ENCODE data around the gene MARCHF10. TPM values are rescaled to one million over a fixed set of nuclear protein-coding genes. Genes with fewer than 3 reads are reported as not detected.
A peak's percentile ranks its signal among the peaks of the same experiment; 100 is the strongest.

The MARCHF10 gene
- total RNA-seq, 1 donor from 2014 or later = 0.51 TPM

DNA sequence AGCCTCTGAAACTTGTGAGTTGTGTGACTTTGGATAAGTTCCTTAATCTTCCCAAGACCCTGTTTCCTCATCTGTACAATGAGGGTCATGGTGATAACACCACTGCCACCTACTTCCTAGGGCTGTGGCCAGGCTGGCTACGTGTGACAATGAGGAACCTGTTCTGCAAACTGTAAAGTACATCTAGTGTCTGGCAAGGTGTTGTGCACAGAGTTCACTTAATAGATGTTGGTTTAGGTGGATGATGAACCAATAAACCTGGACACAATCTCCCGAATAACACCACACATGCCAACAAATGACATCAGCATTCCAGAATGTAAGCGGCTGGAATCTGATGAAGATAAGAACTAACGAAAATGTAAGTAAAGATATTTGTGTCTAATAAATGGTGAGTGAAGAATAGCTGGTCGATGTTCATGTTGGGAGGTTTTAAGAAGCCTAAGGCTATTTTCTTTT is 82.3 kb downstream of the MARCHF10 start:
- H3K9me3 Mint-ChIP-seq = peaks cover 5% of the 10 kb centered on the region
- no peak overlapping the region for H3K4me3 Mint-ChIP-seq
- H3K4me2 ChIP-seq = no peak overlapping the region

DNA sequence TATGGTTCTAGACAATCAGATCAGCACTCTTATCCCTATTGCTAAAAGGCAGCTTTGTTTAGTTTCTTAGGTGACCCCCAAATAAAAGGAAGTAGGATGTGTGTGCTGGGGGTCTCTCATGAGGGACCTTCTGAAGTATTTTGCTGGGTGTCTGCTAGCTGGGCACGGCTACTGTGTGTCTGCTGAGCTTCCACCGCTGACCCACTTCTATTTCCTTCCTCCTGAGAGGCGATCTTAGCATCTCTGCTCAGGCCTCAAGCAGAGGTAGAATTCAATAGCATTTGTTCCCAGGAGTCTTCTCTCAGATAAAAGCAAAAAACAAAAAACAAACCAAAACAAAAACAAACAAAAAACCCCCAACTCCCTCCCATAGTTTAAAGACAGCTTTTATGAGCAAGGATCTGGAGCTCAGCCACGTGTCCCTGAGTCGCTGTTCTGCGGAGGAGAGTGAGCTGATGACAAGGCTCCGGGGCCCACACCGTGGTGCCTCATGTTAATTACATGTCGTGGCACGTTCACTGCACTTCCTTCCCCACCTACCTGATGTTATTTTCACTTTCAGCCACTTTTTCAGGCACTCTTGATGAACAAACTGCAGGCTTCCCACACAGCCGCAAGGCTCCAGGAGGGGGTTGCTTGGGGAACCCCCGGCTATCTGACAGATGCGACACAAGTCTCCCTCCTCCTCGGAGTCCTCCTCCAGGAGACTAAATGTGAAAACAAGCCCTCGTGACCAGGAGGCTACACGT is 83.5 kb downstream of the MARCHF10 start:
- no peaks in the 10 kb centered on the region for H3K79me2 ChIP-seq (ENCODE audit: low read depth)
- peaks cover 16% of the 10 kb centered on the region for H3K4me1 ChIP-seq
- TF ChIP-seq EZH2phosphoT487 (IDR thresholded peaks at IDR 0.05) (no peak), EZH2 (IDR thresholded peaks at IDR 0.05) (no peak)
- TF ChIP-seq, protein P1, sequence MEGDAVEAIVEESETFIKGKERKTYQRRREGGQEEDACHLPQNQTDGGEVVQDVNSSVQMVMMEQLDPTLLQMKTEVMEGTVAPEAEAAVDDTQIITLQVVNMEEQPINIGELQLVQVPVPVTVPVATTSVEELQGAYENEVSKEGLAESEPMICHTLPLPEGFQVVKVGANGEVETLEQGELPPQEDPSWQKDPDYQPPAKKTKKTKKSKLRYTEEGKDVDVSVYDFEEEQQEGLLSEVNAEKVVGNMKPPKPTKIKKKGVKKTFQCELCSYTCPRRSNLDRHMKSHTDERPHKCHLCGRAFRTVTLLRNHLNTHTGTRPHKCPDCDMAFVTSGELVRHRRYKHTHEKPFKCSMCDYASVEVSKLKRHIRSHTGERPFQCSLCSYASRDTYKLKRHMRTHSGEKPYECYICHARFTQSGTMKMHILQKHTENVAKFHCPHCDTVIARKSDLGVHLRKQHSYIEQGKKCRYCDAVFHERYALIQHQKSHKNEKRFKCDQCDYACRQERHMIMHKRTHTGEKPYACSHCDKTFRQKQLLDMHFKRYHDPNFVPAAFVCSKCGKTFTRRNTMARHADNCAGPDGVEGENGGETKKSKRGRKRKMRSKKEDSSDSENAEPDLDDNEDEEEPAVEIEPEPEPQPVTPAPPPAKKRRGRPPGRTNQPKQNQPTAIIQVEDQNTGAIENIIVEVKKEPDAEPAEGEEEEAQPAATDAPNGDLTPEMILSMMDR (IDR thresholded peaks at IDR 0.05) = no peak
- no peaks in the 10 kb centered on the region for H3K9me3 ChIP-seq (ENCODE audit: low read depth)
- no peaks in the 10 kb centered on the region for H3K36me3 ChIP-seq
- no peaks in the 10 kb centered on the region for H3K27me3 ChIP-seq
- peak overlapping the region; percentile 69 for H2AFZ ChIP-seq (replicated peaks)
- peak overlapping the region; percentile 3 for H3K4me2 ChIP-seq
- no peak overlapping the region for H3K4me3 ChIP-seq
- Mint-ChIP-seq H3K9me3 (peaks cover 7% of the 10 kb centered on the region), H3K4me1 (peaks cover 15% of the 10 kb centered on the region), H3K4me3 (peak overlapping the region; percentile 43), H3K36me3 (no peaks in the 10 kb centered on the region), H3K27ac (peak overlapping the region; percentile 60), H3K27me3 (ENCODE audit: insufficient read depth, low read depth) (peaks cover 6% of the 10 kb centered on the region)
- no peak for DNase-seq (ENCODE audit: low spot score)
- H3K9ac ChIP-seq = no peak overlapping the region
- no peak overlapping the region for H3K27ac ChIP-seq
- no peaks in the 10 kb centered on the region for H4K20me1 ChIP-seq (ENCODE audit: low read depth)
- peaks cover 14% of the 10 kb centered on the region for H3F3A ChIP-seq (ENCODE audit: low read depth)

More for the DNA sequence above, 82.3 kb downstream of the MARCHF10 start:
- H3K27me3 ChIP-seq = no peaks in the 10 kb centered on the region
- H3K79me2 ChIP-seq (ENCODE audit: low read depth) = no peaks in the 10 kb centered on the region
- no peak overlapping the region for H3K27ac ChIP-seq
- no peaks in the 10 kb centered on the region for H3K36me3 ChIP-seq
- Mint-ChIP-seq H3K27ac (no peak overlapping the region), H3K36me3 (no peaks in the 10 kb centered on the region), H3K4me1 (peaks cover 15% of the 10 kb centered on the region), H3K27me3 (ENCODE audit: insufficient read depth, low read depth) (peaks cover 6% of the 10 kb centered on the region)
- H3K4me1 ChIP-seq = peaks cover 16% of the 10 kb centered on the region
- no peak for TF ChIP-seq EZH2phosphoT487 (IDR thresholded peaks at IDR 0.05)
- TF ChIP-seq, protein P1 (IDR thresholded peaks at IDR 0.05) = no peak
- TF ChIP-seq EZH2 (IDR thresholded peaks at IDR 0.05) = no peak
- H3K9me3 ChIP-seq (ENCODE audit: low read depth) = no peaks in the 10 kb centered on the region
- no peak overlapping the region for H3K9ac ChIP-seq
- H3K4me3 ChIP-seq = no peak overlapping the region
- no peaks in the 10 kb centered on the region for H4K20me1 ChIP-seq (ENCODE audit: low read depth)
- H3F3A ChIP-seq (ENCODE audit: low read depth) = peaks cover 14% of the 10 kb centered on the region
- H2AFZ ChIP-seq (replicated peaks) = no peak overlapping the region
- DNase-seq (ENCODE audit: low spot score) = no peak

DNA sequence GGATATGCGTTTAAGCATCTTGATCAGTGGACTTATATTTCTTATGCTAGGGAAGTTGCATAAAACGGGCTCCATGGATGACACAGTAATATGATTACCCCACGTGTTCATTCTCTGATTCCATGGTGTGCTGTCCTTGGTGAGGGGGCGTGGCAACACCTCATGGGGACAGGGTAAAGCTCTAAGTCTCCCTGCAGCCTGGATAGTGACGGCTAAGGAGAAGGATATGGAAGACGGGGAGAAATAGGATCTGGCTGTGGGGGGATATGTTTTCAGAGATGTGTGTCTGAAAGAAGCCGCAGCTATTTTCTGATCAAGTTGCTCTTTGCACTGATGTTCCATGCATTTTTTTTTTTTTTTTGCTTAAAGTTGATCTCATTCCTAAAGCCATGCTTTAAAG is 84.3 kb downstream of the MARCHF10 start:
- peaks cover 14% of the 10 kb centered on the region for H3F3A ChIP-seq (ENCODE audit: low read depth)
- no peak overlapping the region for H3K27ac Mint-ChIP-seq
- H2AFZ ChIP-seq (replicated peaks) = peak overlapping the region; percentile 31
- H3K27me3 ChIP-seq = no peaks in the 10 kb centered on the region
- H3K9me3 ChIP-seq (ENCODE audit: low read depth) = no peaks in the 10 kb centered on the region
- TF ChIP-seq EZH2phosphoT487 (IDR thresholded peaks at IDR 0.05) = no peak
- TF ChIP-seq EZH2 (IDR thresholded peaks at IDR 0.05) = no peak
- TF ChIP-seq, protein P1 (IDR thresholded peaks at IDR 0.05) = no peak
- no peak overlapping the region for H3K4me3 ChIP-seq
- peak overlapping the region; percentile 3 for H3K4me2 ChIP-seq
- no peaks in the 10 kb centered on the region for H4K20me1 ChIP-seq (ENCODE audit: low read depth)
- H3K27me3 Mint-ChIP-seq (ENCODE audit: insufficient read depth, low read depth) = peaks cover 6% of the 10 kb centered on the region
- H3K4me1 ChIP-seq = peaks cover 16% of the 10 kb centered on the region
- peak; percentile 53 for DNase-seq (ENCODE audit: low spot score)
- peaks cover 15% of the 10 kb centered on the region for H3K4me1 Mint-ChIP-seq
- no peaks in the 10 kb centered on the region for H3K36me3 ChIP-seq
- no peak overlapping the region for H3K9ac ChIP-seq
- H3K27ac ChIP-seq = no peak overlapping the region
- H3K36me3 Mint-ChIP-seq = no peaks in the 10 kb centered on the region
- peaks cover 10% of the 10 kb centered on the region for H3K9me3 Mint-ChIP-seq
- H3K4me3 Mint-ChIP-seq = no peak overlapping the region
- no peaks in the 10 kb centered on the region for H3K79me2 ChIP-seq (ENCODE audit: low read depth)

Measured in neural progenitor cell (in vitro differentiated cells).